Ascending aorta (tissue), 2 donors: ENCODE measurements around the gene LCMT1. TPM values are rescaled to one million over a fixed set of nuclear protein-coding genes. Genes with fewer than 3 reads are reported as not detected.

ENCODE experiments used
- DNase-seq, 2 donors: peaks; one replicate each; pipeline ENCODE4 v3.0.0-alpha.2; 2019; ENCODE audit warnings: low spot score in 2 of 2
- H3K27ac ChIP-seq, 2 donors: fragments of 200-600 bp; sonication (generic); one replicate each; pipeline ENCODE4 v1.5.1; 2016 to 2017; ENCODE audit warnings: mild to moderate bottlenecking in 1 of 2
- H3K27me3 ChIP-seq: fragments of 200-600 bp; sonication (generic); one replicate; pipeline ENCODE4 v1.5.1; 2017
- H3K36me3 ChIP-seq, 2 donors: fragments of 200-600 bp; sonication (generic); one replicate each; pipeline ENCODE4 v1.5.1; 2016
- H3K4me1 ChIP-seq, 2 donors: fragments of 200-600 bp; sonication (generic); one replicate each; pipeline ENCODE4 v1.5.1; 2016 to 2017; ENCODE audit warnings: mild to moderate bottlenecking in 1 of 2
- H3K4me3 ChIP-seq, 2 donors: fragments of 200-600 bp; sonication (generic); one replicate each; pipeline ENCODE4 v1.5.1; 2016 to 2017; ENCODE audit warnings: mild to moderate bottlenecking in 1 of 2
- H3K9me3 ChIP-seq, 2 donors: fragments of 200-600 bp; sonication (generic); one replicate each; pipeline ENCODE4 v1.5.1; 2016
- intact Hi-C: fragments of 100-400 bp; cut with DNase I; formaldehyde crosslinking; loops from one replicate; pipeline ENCODE4 v1.15.1; 2023
- total RNA-seq: library from RNA; depleted of rRNA; stranded (reverse); fragments of >200 nt; gene quantifications from one replicate; pipeline ENCODE4 v1.1.0, GENCODE V29; 2016
- TF ChIP-seq, protein P1 (sequence below), 3 experiments: fragments of 200-600 bp in 2 of 3; fragments of 450-650 bp in 1 of 3; sonication (generic) in 2 of 3; IDR thresholded peaks; one replicate each; pipeline ENCODE4 v1.5.1; 2016 to 2019; ENCODE audit warnings: antibody characterized with exemption in 3 of 3, mild to moderate bottlenecking in 1 of 3, moderate library complexity in 1 of 3

The LCMT1 gene
- total RNA-seq, 1 donor from 2014 or later: 2.6 TPM

DNA sequence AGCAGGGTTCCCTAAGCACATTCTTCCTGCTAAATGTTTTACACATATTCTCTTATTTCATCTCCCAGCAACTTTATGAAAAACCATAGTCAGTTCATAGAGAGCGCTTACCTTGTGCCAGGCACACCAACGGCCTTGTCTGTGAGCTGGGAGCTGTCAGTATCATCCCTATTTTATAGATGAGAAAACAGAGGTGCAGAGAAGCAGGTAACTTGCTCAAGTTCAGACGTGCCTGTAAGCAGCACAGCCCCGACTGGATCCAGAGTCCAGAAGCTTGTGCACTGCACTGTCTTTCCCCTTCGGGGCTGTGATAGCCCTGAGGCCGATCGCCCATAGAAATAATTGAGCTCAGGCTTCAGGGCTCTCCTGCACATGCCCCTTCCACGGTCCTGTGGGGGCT lies 111.4 kb downstream of the LCMT1 start:
- Histone ChIP-seq H3K27me3 (no peaks in the 10 kb centered on the region), H3K4me3 (no peak overlapping the region), H3K36me3 (no peaks in the 10 kb centered on the region), H3K27ac (no peak overlapping the region), H3K4me1 (peaks cover 0 to 4% of the 10 kb centered on the region in 2 donors), H3K9me3 (no peaks in the 10 kb centered on the region)
- intact Hi-C loops: loop anchor here (5.0 kb wide), 1 partner anchor 171 kb away; no protein-coding TSS in a partner anchor
- TF ChIP-seq, protein P1, sequence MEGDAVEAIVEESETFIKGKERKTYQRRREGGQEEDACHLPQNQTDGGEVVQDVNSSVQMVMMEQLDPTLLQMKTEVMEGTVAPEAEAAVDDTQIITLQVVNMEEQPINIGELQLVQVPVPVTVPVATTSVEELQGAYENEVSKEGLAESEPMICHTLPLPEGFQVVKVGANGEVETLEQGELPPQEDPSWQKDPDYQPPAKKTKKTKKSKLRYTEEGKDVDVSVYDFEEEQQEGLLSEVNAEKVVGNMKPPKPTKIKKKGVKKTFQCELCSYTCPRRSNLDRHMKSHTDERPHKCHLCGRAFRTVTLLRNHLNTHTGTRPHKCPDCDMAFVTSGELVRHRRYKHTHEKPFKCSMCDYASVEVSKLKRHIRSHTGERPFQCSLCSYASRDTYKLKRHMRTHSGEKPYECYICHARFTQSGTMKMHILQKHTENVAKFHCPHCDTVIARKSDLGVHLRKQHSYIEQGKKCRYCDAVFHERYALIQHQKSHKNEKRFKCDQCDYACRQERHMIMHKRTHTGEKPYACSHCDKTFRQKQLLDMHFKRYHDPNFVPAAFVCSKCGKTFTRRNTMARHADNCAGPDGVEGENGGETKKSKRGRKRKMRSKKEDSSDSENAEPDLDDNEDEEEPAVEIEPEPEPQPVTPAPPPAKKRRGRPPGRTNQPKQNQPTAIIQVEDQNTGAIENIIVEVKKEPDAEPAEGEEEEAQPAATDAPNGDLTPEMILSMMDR (IDR thresholded peaks at IDR 0.05): no peak
- DNase-seq: no peak

DNA sequence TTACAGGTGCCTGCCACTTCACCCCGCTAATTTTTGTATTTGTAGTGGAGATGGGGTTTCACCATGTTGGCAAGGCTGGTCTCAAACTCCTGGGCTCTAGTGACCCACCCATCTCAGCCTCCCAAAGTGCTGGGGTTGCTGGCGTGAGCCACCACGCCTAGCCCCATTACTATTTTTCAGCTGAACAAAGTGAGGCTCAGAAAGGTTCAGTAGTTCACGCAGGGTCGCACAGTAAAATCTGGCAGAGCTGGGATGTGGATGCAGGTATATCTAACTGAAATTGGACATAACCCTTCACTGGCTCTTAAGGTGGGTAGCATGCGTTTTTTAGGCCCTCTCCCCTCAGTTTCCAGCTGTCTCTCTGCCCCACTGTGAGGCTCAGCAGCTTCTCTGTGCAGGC lies 112.4 kb downstream of the LCMT1 start:
- H3K4me1 ChIP-seq: peaks cover 0 to 4% of the 10 kb centered on the region in 2 donors
- H3K27me3 ChIP-seq: no peaks in the 10 kb centered on the region
- TF ChIP-seq, protein P1 (IDR thresholded peaks at IDR 0.05): no peak
- no peaks in the 10 kb centered on the region for H3K9me3 ChIP-seq
- no peak for DNase-seq
- H3K4me3 ChIP-seq: no peak overlapping the region
- intact Hi-C loops: loop anchor here (5.0 kb wide), 1 partner anchor 172 kb away; no protein-coding TSS in a partner anchor
- H3K27ac ChIP-seq: no peak overlapping the region
- H3K36me3 ChIP-seq: no peaks in the 10 kb centered on the region

DNA sequence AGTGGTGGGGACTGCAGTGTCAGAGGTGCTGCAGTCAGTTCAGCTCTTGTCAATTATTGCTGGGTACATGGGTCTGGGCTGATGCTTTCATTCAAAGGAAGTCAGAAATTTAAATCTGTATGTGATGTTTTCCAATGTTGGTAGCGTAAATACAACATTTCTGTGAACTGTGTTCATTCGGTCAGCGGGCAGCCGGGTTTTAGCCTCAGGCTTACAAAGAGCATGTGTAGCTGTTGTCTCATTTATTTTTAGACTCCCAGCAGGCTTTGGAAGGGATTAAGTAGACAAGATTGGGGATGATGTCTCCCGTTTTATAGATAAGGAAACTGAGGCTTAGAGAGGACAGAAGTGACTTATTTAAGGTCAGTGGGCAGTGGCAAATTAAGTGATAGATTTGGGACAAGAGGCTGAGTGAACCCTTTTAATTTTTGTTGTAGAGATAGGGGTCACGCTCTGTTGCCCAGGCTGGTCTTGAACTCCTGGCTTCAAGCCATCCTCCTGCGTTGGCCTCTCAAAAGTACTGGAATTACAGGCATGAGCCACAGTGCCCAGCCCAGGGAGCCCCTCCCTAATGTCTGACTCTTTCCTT lies 113.3 kb downstream of the LCMT1 start:
- Histone ChIP-seq H3K4me3 (no peak overlapping the region), H3K4me1 (peaks cover 0 to 4% of the 10 kb centered on the region in 2 donors), H3K36me3 (no peaks in the 10 kb centered on the region), H3K27ac (no peak overlapping the region), H3K27me3 (no peaks in the 10 kb centered on the region), H3K9me3 (no peaks in the 10 kb centered on the region)
- intact Hi-C loops: loop anchor here (5.0 kb wide), 1 partner anchor 173 kb away; no protein-coding TSS in a partner anchor
- TF ChIP-seq, protein P1 (IDR thresholded peaks at IDR 0.05): no peak
- DNase-seq: no peak

Other genes starting within 250 kb of the LCMT1 start
- gene ARHGAP17, start 96.4 kb upstream of the LCMT1 start, total RNA-seq: 133 TPM
- not detected for gene AQP8, start 105.2 kb downstream of the LCMT1 start, total RNA-seq
- 3.1 TPM for gene ZKSCAN2, start 146.1 kb downstream of the LCMT1 start, total RNA-seq